Measurements from ENCODE around the gene RPL10A. TPM values are rescaled to one million over a fixed set of nuclear protein-coding genes. Genes with fewer than 3 reads are reported as not detected.

RPL10A gene
- total RNA-seq, 1 donor from 2014 or later, result 1,717 TPM

- H3K4me3 Mint-ChIP-seq, result peak overlapping the region; percentile 67
These were observed 18.8 kb upstream of the RPL10A start for GRCh38 chr6:35449287-35449881.

GRCh38 chr6:35451354-35452182 lies 16.6 kb upstream of the RPL10A start:
- Mint-ChIP-seq H3K36me3 (ENCODE audit: low read depth) (peaks cover 9% of the 10 kb centered on the region), H3K4me3 (peak overlapping the region; percentile 83), H3K9me3 (no peaks in the 10 kb centered on the region), H3K27ac (ENCODE audit: unreplicated experiment) (no peak overlapping the region), H3K4me1 (peaks cover 38% of the 10 kb centered on the region), H3K27me3 (ENCODE audit: low read depth) (no peaks in the 10 kb centered on the region)
- no peak for DNase-seq (ENCODE audit: low read depth, low spot score)
- no peak for TF ChIP-seq CTCF (conservative IDR thresholded peaks at IDR 0.05)

More at GRCh38 chr6:35449287-35449881, 18.8 kb upstream of the RPL10A start:
- H3K9me3 Mint-ChIP-seq, result no peaks in the 10 kb centered on the region
- TF ChIP-seq CTCF (conservative IDR thresholded peaks at IDR 0.05), result peak; percentile 82
- H3K27ac Mint-ChIP-seq (ENCODE audit: unreplicated experiment), result no peak overlapping the region
- peaks cover 27% of the 10 kb centered on the region for H3K4me1 Mint-ChIP-seq
- no peaks in the 10 kb centered on the region for H3K27me3 Mint-ChIP-seq (ENCODE audit: low read depth)
- H3K36me3 Mint-ChIP-seq (ENCODE audit: low read depth), result no peaks in the 10 kb centered on the region
- no peak for DNase-seq (ENCODE audit: low read depth, low spot score)

- H3K4me1 Mint-ChIP-seq, result peaks cover 38% of the 10 kb centered on the region
- H3K27ac Mint-ChIP-seq (ENCODE audit: unreplicated experiment), result no peak within 1 kb of the TSS
- no peak for TF ChIP-seq CTCF (conservative IDR thresholded peaks at IDR 0.05)
- no peaks in the 10 kb centered on the region for H3K9me3 Mint-ChIP-seq
- no peaks in the 10 kb centered on the region for H3K27me3 Mint-ChIP-seq (ENCODE audit: low read depth)
- H3K4me3 Mint-ChIP-seq, result peak within 1 kb of the TSS; percentile 86
- peaks cover 9% of the 10 kb centered on the region for H3K36me3 Mint-ChIP-seq (ENCODE audit: low read depth)
- DNase-seq (ENCODE audit: low read depth, low spot score), result peak; percentile 100
These were observed 15.8 kb upstream of the RPL10A start, which contains the start of gene FANCE for GRCh38 chr6:35452183-35453090. Gene FANCE (plus strand): TSS chr6:35452338. CDS start chr6:35452546, 208 bp downstream.

GRCh38 chr6:35453236-35453635 lies 15.0 kb upstream of the RPL10A start:
- TF ChIP-seq CTCF (conservative IDR thresholded peaks at IDR 0.05), result no peak
- Mint-ChIP-seq H3K4me1 (peaks cover 38% of the 10 kb centered on the region), H3K9me3 (no peaks in the 10 kb centered on the region), H3K27ac (ENCODE audit: unreplicated experiment) (no peak overlapping the region), H3K27me3 (ENCODE audit: low read depth) (no peaks in the 10 kb centered on the region), H3K36me3 (ENCODE audit: low read depth) (peaks cover 9% of the 10 kb centered on the region), H3K4me3 (peak overlapping the region; percentile 86)
- DNase-seq (ENCODE audit: low read depth, low spot score), result no peak

Data from neural crest cell (in vitro differentiated cells).